ENCODE data around the gene MAFG. TPM values are rescaled to one million over a fixed set of nuclear protein-coding genes. Genes with fewer than 3 reads are reported as not detected.

MAFG gene
- polyA plus RNA-seq, 1 donor (not counting 4 experiments of a cell fraction or from before 2014, with no cell fraction given): 8.3 TPM

- H3K27me3 ChIP-seq (ENCODE audit: control insufficient read depth, extremely low read depth, insufficient read depth, low read length): no peaks in the 10 kb centered on the region
- no peaks in the 10 kb centered on the region for H3K9me3 ChIP-seq (ENCODE audit: control insufficient read depth, low read depth, low read length)
- DNase-seq (ENCODE audit: low read depth, low spot score): no peak
- H4K20me1 ChIP-seq (ENCODE audit: control insufficient read depth, extremely low read depth, insufficient read depth, low read length): no peaks in the 10 kb centered on the region
- peaks cover 13% of the 10 kb centered on the region for H3K4me1 ChIP-seq (ENCODE audit: control insufficient read depth, extremely low read depth, insufficient read depth, low read length)
- H3K36me3 ChIP-seq (ENCODE audit: control insufficient read depth in 2 of 2, extremely low read depth in 1 of 2, insufficient read depth in 2 of 2, low read length in 2 of 2): peaks cover 0 to 2% of the 10 kb centered on the region in 2 experiments
- no peak for FAIRE-seq
- peaks cover 5% of the 10 kb centered on the region for H3K79me2 ChIP-seq (ENCODE audit: control insufficient read depth, insufficient read depth, low read length)
- TF ChIP-seq, protein P1, sequence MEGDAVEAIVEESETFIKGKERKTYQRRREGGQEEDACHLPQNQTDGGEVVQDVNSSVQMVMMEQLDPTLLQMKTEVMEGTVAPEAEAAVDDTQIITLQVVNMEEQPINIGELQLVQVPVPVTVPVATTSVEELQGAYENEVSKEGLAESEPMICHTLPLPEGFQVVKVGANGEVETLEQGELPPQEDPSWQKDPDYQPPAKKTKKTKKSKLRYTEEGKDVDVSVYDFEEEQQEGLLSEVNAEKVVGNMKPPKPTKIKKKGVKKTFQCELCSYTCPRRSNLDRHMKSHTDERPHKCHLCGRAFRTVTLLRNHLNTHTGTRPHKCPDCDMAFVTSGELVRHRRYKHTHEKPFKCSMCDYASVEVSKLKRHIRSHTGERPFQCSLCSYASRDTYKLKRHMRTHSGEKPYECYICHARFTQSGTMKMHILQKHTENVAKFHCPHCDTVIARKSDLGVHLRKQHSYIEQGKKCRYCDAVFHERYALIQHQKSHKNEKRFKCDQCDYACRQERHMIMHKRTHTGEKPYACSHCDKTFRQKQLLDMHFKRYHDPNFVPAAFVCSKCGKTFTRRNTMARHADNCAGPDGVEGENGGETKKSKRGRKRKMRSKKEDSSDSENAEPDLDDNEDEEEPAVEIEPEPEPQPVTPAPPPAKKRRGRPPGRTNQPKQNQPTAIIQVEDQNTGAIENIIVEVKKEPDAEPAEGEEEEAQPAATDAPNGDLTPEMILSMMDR (optimal IDR thresholded peaks at IDR 0.05 in 1 of 3, IDR thresholded peaks at IDR 0.05 in 1 of 3, conservative IDR thresholded peaks at IDR 0.05 in 1 of 3; ENCODE audit: extremely low read depth in 1 of 3, insufficient read depth in 2 of 3, low read length in 3 of 3): no peak
- no peak for TF ChIP-seq EZH2 (IDR thresholded peaks at IDR 0.05; ENCODE audit: low read length)
- H3K4me3 ChIP-seq (ENCODE audit: control insufficient read depth in 2 of 3, extremely low read depth in 1 of 3, insufficient read depth in 2 of 3, low read depth in 1 of 3, low read length in 3 of 3): no peak overlapping the region
- no peaks in the 10 kb centered on the region for H3K9me1 ChIP-seq (ENCODE audit: control insufficient read depth, extremely low read depth, insufficient read depth, low read length)
- no peak overlapping the region for H3K27ac ChIP-seq (ENCODE audit: control insufficient read depth, insufficient read depth, low read length)
- dilution Hi-C loops (cut with MboI; ENCODE audit: extremely low pct_ligation_motif_present, low sequenced_read_pairs): no loop called here
- no peak overlapping the region for H2AFZ ChIP-seq (ENCODE audit: control insufficient read depth, low read length)
- H3K4me2 ChIP-seq (ENCODE audit: control insufficient read depth, extremely low read depth, insufficient read depth, low read depth, low read length): no peak overlapping the region
- no peak overlapping the region for H3K9ac ChIP-seq (ENCODE audit: control insufficient read depth, extremely low read depth, insufficient read depth, low read length)
These were observed 4.2 kb upstream of the MAFG start for GRCh38 chr17:81931557-81932332.

DNA sequence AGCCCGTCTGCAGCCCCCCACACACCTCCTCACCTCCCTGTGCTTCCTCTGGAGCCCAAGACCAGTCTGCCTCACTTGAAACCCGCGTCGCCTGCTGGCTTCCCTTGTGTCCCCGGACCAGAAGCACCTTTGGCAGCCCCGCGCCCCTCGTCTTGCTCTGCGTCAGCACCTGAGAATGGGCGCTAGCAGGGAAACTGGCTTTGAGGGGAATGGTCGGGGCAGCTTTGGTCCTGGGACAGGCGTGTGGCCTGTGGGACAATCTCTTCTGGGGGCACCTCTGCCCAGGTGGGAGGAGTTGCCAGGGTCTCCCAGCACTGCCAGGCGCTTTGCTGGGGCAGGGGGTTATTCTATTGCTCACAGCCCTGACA is 3.6 kb upstream of the MAFG start:
- dilution Hi-C loops (cut with MboI; ENCODE audit: extremely low pct_ligation_motif_present, low sequenced_read_pairs): no loop called here
- H2AFZ ChIP-seq (ENCODE audit: control insufficient read depth, low read length): no peak overlapping the region
- H3K4me1 ChIP-seq (ENCODE audit: control insufficient read depth, extremely low read depth, insufficient read depth, low read length): peaks cover 11% of the 10 kb centered on the region
- FAIRE-seq (no peak), DNase-seq (ENCODE audit: low read depth, low spot score) (no peak)
- H3K79me2 ChIP-seq (ENCODE audit: control insufficient read depth, insufficient read depth, low read length): peaks cover 10% of the 10 kb centered on the region
- H3K9me3 ChIP-seq (ENCODE audit: control insufficient read depth, low read depth, low read length): no peaks in the 10 kb centered on the region
- no peaks in the 10 kb centered on the region for H3K9me1 ChIP-seq (ENCODE audit: control insufficient read depth, extremely low read depth, insufficient read depth, low read length)
- peaks cover 0 to 2% of the 10 kb centered on the region in 2 experiments for H3K36me3 ChIP-seq (ENCODE audit: control insufficient read depth in 2 of 2, extremely low read depth in 1 of 2, insufficient read depth in 2 of 2, low read length in 2 of 2)
- no peak overlapping the region for H3K4me2 ChIP-seq (ENCODE audit: control insufficient read depth, extremely low read depth, insufficient read depth, low read depth, low read length)
- H3K27me3 ChIP-seq (ENCODE audit: control insufficient read depth, extremely low read depth, insufficient read depth, low read length): no peaks in the 10 kb centered on the region
- H3K27ac ChIP-seq (ENCODE audit: control insufficient read depth, insufficient read depth, low read length): no peak overlapping the region
- no peak overlapping the region for H3K4me3 ChIP-seq (ENCODE audit: control insufficient read depth in 2 of 3, extremely low read depth in 1 of 3, insufficient read depth in 2 of 3, low read depth in 1 of 3, low read length in 3 of 3)
- TF ChIP-seq, protein P1 (optimal IDR thresholded peaks at IDR 0.05 in 1 of 3, IDR thresholded peaks at IDR 0.05 in 1 of 3, conservative IDR thresholded peaks at IDR 0.05 in 1 of 3; ENCODE audit: extremely low read depth in 1 of 3, insufficient read depth in 2 of 3, low read length in 3 of 3): no peak
- TF ChIP-seq EZH2 (IDR thresholded peaks at IDR 0.05; ENCODE audit: low read length): no peak
- H3K9ac ChIP-seq (ENCODE audit: control insufficient read depth, extremely low read depth, insufficient read depth, low read length): no peak overlapping the region
- H4K20me1 ChIP-seq (ENCODE audit: control insufficient read depth, extremely low read depth, insufficient read depth, low read length): no peaks in the 10 kb centered on the region
